Panc1 (cell line): ENCODE measurements around the gene EEIG1. TPM values are rescaled to one million over a fixed set of nuclear protein-coding genes. Genes with fewer than 3 reads are reported as not detected.

ENCODE experiments used
- ATAC-seq: fragments of 200-7000 bp; cut with Tn5 transposase; 2 replicates; pipeline ENCODE4 v1.9.1; 2020; ENCODE audit warnings: mild to moderate bottlenecking, moderate library complexity
- BruUV-seq: library from RNA; stranded (reverse); fragments of 400-500 nt; replicated peaks from 2 replicates; lab custom pipeline; 2021; lab: Mats Ljungman, UMichigan
- CTCF ChIA-PET: fragments of 300-600 bp; sonication (Branson Sonifier 250); formaldehyde crosslinking; loops from one replicate; lab custom pipeline; 2022; ENCODE audit warnings: antibody characterized with exemption; lab: Charles Lee
- POLR2A ChIA-PET: fragments of 300-600 bp; sonication (Branson Sonifier 250); formaldehyde crosslinking; loops from one replicate; lab custom pipeline; 2022; ENCODE audit warnings: antibody characterized with exemption; lab: Charles Lee
- DNase-seq: peaks from one replicate; pipeline ENCODE4 v3.0.0-alpha.2; 2010; ENCODE audit warnings: low read depth, low spot score
- H3K27ac ChIP-seq: 2 replicates; pipeline ENCODE4 v1.5.1; 2011; ENCODE audit warnings: mild to moderate bottlenecking, low read length, inconsistent platforms
- H3K27me3 ChIP-seq: fragments of 200-500 bp; sonication (Bioruptor generic); 2 replicates; pipeline ENCODE4 v1.6.0; 2014; ENCODE audit warnings: low read length, inconsistent platforms; ENCODE audit not compliant: control insufficient read depth, insufficient read depth
- H3K36me3 ChIP-seq: fragments of 200-500 bp; sonication (Bioruptor generic); 2 replicates; pipeline ENCODE4 v1.5.1; 2014; ENCODE audit warnings: inconsistent platforms, mild to moderate bottlenecking, low read length, moderate library complexity; ENCODE audit not compliant: control insufficient read depth, insufficient read depth
- H3K4me1 ChIP-seq: 2 replicates; pipeline ENCODE4 v1.5.1; 2011; ENCODE audit warnings: inconsistent platforms, mild to moderate bottlenecking, low read length, moderate library complexity; ENCODE audit not compliant: control insufficient read depth, insufficient read depth
- H3K4me3 ChIP-seq, 2 experiments: 2 replicates each; pipeline ENCODE4 v1.5.1; 2011 to 2012; ENCODE audit warnings: low read depth in 2 of 2, low read length in 2 of 2, mild to moderate bottlenecking in 2 of 2, inconsistent platforms in 1 of 2, moderate library complexity in 1 of 2
- H3K9me3 ChIP-seq: fragments of 200-500 bp; sonication (Bioruptor generic); 2 replicates; pipeline ENCODE4 v1.5.1; 2014; ENCODE audit warnings: low read depth, mild to moderate bottlenecking, inconsistent platforms, low read length, moderate library complexity; ENCODE audit not compliant: control insufficient read depth, insufficient read depth
- CTCF ChIP-seq: fragments of 450-650 bp; IDR thresholded peaks from 2 replicates; pipeline ENCODE4 v1.5.1; 2017; ENCODE audit warnings: mild to moderate bottlenecking
- POLR2AphosphoS5 ChIP-seq: IDR thresholded peaks from 2 replicates; pipeline ENCODE4 v1.6.1; 2012; ENCODE audit warnings: mild to moderate bottlenecking, low read depth, low read length, moderate library complexity
- REST ChIP-seq, 2 experiments: IDR thresholded peaks; 2 replicates each; pipeline ENCODE4 v1.6.1; 2011 to 2012; ENCODE audit warnings: low read depth in 2 of 2, control low read depth in 1 of 2, low read length in 1 of 2, mild to moderate bottlenecking in 1 of 2, moderate library complexity in 1 of 2; ENCODE audit not compliant: insufficient read depth in 1 of 2
- SIN3A ChIP-seq: IDR thresholded peaks from 2 replicates; pipeline ENCODE4 v1.6.1; 2012; ENCODE audit warnings: low read depth, mild to moderate bottlenecking, low read length, moderate library complexity, borderline replicate concordance; ENCODE audit not compliant: insufficient read depth
- TCF7L2 ChIP-seq: IDR thresholded peaks from 2 replicates; pipeline ENCODE4 v1.6.1; 2011; ENCODE audit warnings: mild to moderate bottlenecking, low read depth, low read length, inconsistent platforms
- in situ Hi-C: cut with HindIII; loops from 2 replicates; pipeline ENCODE4 v1.10.0; 2016; ENCODE audit warnings: low sequenced_read_pairs, low pct_unique_long_range_greater_than_20kb
- intact Hi-C: fragments of 100-400 bp; cut with micrococcal nuclease; formaldehyde crosslinking; loops from one replicate; pipeline ENCODE4 v1.10.0; 2022; ENCODE audit not compliant: unreplicated experiment
- total RNA-seq: library from RNA; stranded (reverse); gene quantifications from one replicate; pipeline ENCODE4 v1.2.1, GENCODE V29; 2021; ENCODE audit not compliant: unreplicated experiment

Gene EEIG1
- total RNA-seq, 1 experiment from 2014 or later: 361 TPM

DNA sequence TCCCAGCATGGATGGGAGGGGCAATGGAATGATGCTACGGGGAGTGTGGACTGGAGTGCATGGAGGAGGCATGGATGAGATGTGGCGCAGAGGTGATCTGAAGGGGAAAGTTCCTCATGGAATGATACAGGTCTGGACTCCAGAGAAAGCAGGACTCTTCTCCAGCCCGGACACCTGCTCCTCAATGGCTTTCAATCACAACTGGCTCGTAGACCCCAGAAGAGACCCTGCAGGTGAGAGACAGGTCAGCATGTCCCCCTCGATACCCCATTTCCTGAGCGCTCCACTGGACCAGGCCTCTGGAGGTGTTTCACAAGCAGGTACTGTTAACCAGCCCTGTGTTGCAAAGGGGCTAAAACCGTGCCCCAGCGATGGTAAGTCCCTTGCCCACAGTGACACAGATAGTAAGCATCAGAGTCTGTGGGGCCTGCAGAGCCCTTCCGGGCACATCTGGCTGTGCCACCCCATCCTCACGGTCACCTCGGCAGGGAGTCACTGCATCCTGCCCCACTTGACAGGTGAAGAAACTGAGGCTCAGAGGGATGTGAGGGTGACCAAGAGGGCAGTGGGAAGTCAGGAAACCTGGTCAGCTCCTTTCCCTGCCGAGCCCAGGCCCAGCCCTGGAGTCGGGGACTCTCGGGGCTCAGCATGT is 37.7 kb downstream of the EEIG1 start:
- peak overlapping the region; percentile 57 for H3K27ac ChIP-seq
- POLR2A ChIA-PET: no interaction called here
- no peaks in the 10 kb centered on the region for H3K27me3 ChIP-seq
- no TSS peak for BruUV-seq
- H3K36me3 ChIP-seq: peaks cover 7% of the 10 kb centered on the region
- intact Hi-C loops: loop anchor here (5.0 kb wide), 2 partner anchors 34 to 94 kb away; no protein-coding TSS in a partner anchor
- in situ Hi-C loops: loop anchor here (25.0 kb wide), 1 partner anchor 144 kb away; no protein-coding TSS in a partner anchor
- CTCF ChIA-PET: interaction anchor here (0.7 to 1.3 kb wide), 2 partner anchors 92 to 175 kb away, joined by 3 to 8 read pairs; no protein-coding TSS in a partner anchor
- DNase-seq (no peak), ATAC-seq (no peak)
- no peak overlapping the region for H3K4me3 ChIP-seq
- no peaks in the 10 kb centered on the region for H3K9me3 ChIP-seq
- peaks cover 77% of the 10 kb centered on the region for H3K4me1 ChIP-seq
- TF ChIP-seq CTCF (no peak), SIN3A (no peak), TCF7L2 (no peak), REST (IDR thresholded peaks at IDR 0.05; ENCODE audit: insufficient read depth in 1 of 2, low read depth in 2 of 2, low read length in 1 of 2) (no peak), POLR2AphosphoS5 (no peak)

GRCh38 chr9:127942216-127943010 is 38.4 kb downstream of the EEIG1 start:
- intact Hi-C loops: loop anchor here (5.0 kb wide), 2 partner anchors 35 to 95 kb away; no protein-coding TSS in a partner anchor
- Histone ChIP-seq H3K27me3 (no peaks in the 10 kb centered on the region), H3K4me3 (no peak overlapping the region), H3K36me3 (peaks cover 7% of the 10 kb centered on the region), H3K27ac (peak overlapping the region; percentile 93), H3K4me1 (peaks cover 70% of the 10 kb centered on the region), H3K9me3 (no peaks in the 10 kb centered on the region)
- in situ Hi-C loops: loop anchor here (25.0 kb wide), 1 partner anchor 145 kb away; no protein-coding TSS in a partner anchor
- ATAC-seq (0 out of 2 replicates have a peak, but pooled peaks have one; percentile 6), DNase-seq (no peak)
- ChIA-PET CTCF (interaction anchor here (0.6 to 1.0 kb wide), 3 partner anchors 57 to 131 kb away, joined by 3 to 5 read pairs (median 3); no protein-coding TSS in a partner anchor), POLR2A (interaction anchor here (0.6 kb wide), 1 partner anchor 56 kb away, joined by 5 read pairs; no protein-coding TSS in a partner anchor)
- BruUV-seq: no TSS peak
- 0 out of 2 replicates have a peak, but pooled peaks have one; percentile 11 for TF ChIP-seq POLR2AphosphoS5
- TF ChIP-seq TCF7L2: no peak
- peak; percentile 85 for TF ChIP-seq CTCF
- TF ChIP-seq SIN3A: no peak
- no peak for TF ChIP-seq REST (IDR thresholded peaks at IDR 0.05; ENCODE audit: insufficient read depth in 1 of 2, low read depth in 2 of 2, low read length in 1 of 2)
